GM19099 (cell line): Measurements from ENCODE around the gene PPP1R7.
A peak's percentile ranks its signal among the peaks of the same experiment; 100 is the strongest.

Experiments used
- POLR2A ChIP-seq: IDR thresholded peaks from 3 replicates; pipeline ENCODE4 v1.6.1; 2011; ENCODE audit warnings: low read depth; ENCODE audit not compliant: insufficient read length; ENCODE audit errors: extremely low read depth

Gene PPP1R7

GRCh38 chr2:241149925-241150659 lies at the start of gene PPP1R7:
Gene PPP1R7 (plus strand): TSS chr2:241150467. CDS start chr2:241150496, 29 bp downstream.
- peak; percentile 82 for TF ChIP-seq POLR2A

GRCh38 chr2:241102239-241102803 lies 47.9 kb upstream of the PPP1R7 start, which contains the start of gene MTERF4:
Gene MTERF4 (minus strand): TSS chr2:241102287. CDS start chr2:241102273, 14 bp downstream.
- peak; percentile 90 for TF ChIP-seq POLR2A

- no peak for TF ChIP-seq POLR2A
These were observed 47.1 kb upstream of the PPP1R7 start for GRCh38 chr2:241103176-241103595.

- TF ChIP-seq POLR2A, result no peak
These were observed 44.6 kb upstream of the PPP1R7 start for GRCh38 chr2:241105641-241106040.

GRCh38 chr2:241107031-241107783 lies 43.1 kb upstream of the PPP1R7 start:
- no peak for TF ChIP-seq POLR2A

GRCh38 chr2:241108271-241109209 lies 41.7 kb upstream of the PPP1R7 start:
- no peak for TF ChIP-seq POLR2A

- TF ChIP-seq POLR2A, result no peak
These were observed 40.8 kb upstream of the PPP1R7 start for GRCh38 chr2:241109210-241110088.

- no peak for TF ChIP-seq POLR2A
These were observed 40.1 kb upstream of the PPP1R7 start for GRCh38 chr2:241110089-241110606.

- TF ChIP-seq POLR2A, result peak; percentile 51
These were observed 39.4 kb upstream of the PPP1R7 start for GRCh38 chr2:241110607-241111439.

- TF ChIP-seq POLR2A, result no peak
These were observed 38.8 kb upstream of the PPP1R7 start for GRCh38 chr2:241111440-241111805.

GRCh38 chr2:241112046-241112445 lies 38.2 kb upstream of the PPP1R7 start:
- TF ChIP-seq POLR2A, result no peak

GRCh38 chr2:241112592-241112991 lies 37.7 kb upstream of the PPP1R7 start:
- TF ChIP-seq POLR2A, result no peak

- no peak for TF ChIP-seq POLR2A
These were observed 35.4 kb upstream of the PPP1R7 start for GRCh38 chr2:241114836-241115235.
